Sigmoid colon (tissue), 7 donors: ENCODE results near the gene TRIM6. TPM values are rescaled to one million over a fixed set of nuclear protein-coding genes. Genes with fewer than 3 reads are reported as not detected.

Experiments used
- DNase-seq: peaks from one replicate; pipeline ENCODE4 v3.0.0-alpha.2; 2019
- H3K27ac ChIP-seq, 4 donors: fragments of 200-600 bp; sonication (generic); one replicate each; pipeline ENCODE4 v1.5.1; 2016 to 2019; ENCODE audit warnings: mild to moderate bottlenecking in 1 of 4
- H3K27me3 ChIP-seq, 3 donors: fragments of 200-600 bp; sonication (generic); one replicate each; pipeline ENCODE4 v1.5.1; 2019; ENCODE audit warnings: mild to moderate bottlenecking in 1 of 3
- H3K36me3 ChIP-seq, 4 donors: fragments of 200-600 bp; sonication (generic); one replicate each; pipeline ENCODE4 v1.5.1; 2016 to 2019
- H3K4me1 ChIP-seq, 4 donors: fragments of 200-600 bp; sonication (generic); one replicate each; pipeline ENCODE4 v1.5.1; 2017 to 2019
- H3K4me3 ChIP-seq, 4 donors: fragments of 200-600 bp; sonication (generic); one replicate each; pipeline ENCODE4 v1.5.1; 2017 to 2019; ENCODE audit warnings: mild to moderate bottlenecking in 2 of 4, moderate library complexity in 1 of 4
- H3K9me3 ChIP-seq, 4 donors: fragments of 200-600 bp in 3 of 4; sonication (generic) in 3 of 4; one replicate each; pipeline versions ENCODE4 v1.5.1 to v1.6.1; 2013 to 2019
- CTCF ChIP-seq, 4 experiments: fragments of 450-650 bp in 3 of 4; fragments of 200-600 bp in 1 of 4; IDR thresholded peaks; one replicate each; pipeline ENCODE4 v1.5.1; 2016 to 2019; ENCODE audit warnings: antibody characterized with exemption in 4 of 4, mild to moderate bottlenecking in 3 of 4, moderate library complexity in 2 of 4
- EP300 ChIP-seq, 4 donors: sonication (generic); formaldehyde crosslinking; IDR thresholded peaks; one replicate each; pipeline ENCODE4 v1.6.1; 2017; ENCODE audit warnings: antibody characterized with exemption in 4 of 4
- POLR2A ChIP-seq, 2 donors: fragments of 450-650 bp; IDR thresholded peaks; one replicate each; pipeline ENCODE4 v1.6.1; 2016; ENCODE audit warnings: antibody characterized with exemption in 2 of 2, mild to moderate bottlenecking in 2 of 2, moderate library complexity in 2 of 2
- POLR2AphosphoS5 ChIP-seq, 4 donors: sonication (generic); formaldehyde crosslinking; IDR thresholded peaks; one replicate each; pipeline ENCODE4 v1.6.1; 2017; ENCODE audit warnings: antibody characterized with exemption in 4 of 4
- WGBS, 2 donors: extraction: QIAGEN DNeasy Blood & Tissue Kit; methylation state at CpG; one replicate each; pipeline ENCODE4 v1.1.7; 2013; 5-methylcytosine and 5-hydroxymethylcytosine counted together
- intact Hi-C: fragments of 100-400 bp; cut with DNase I; formaldehyde crosslinking; loops from one replicate; pipeline ENCODE4 v1.15.1; 2023
- polyA plus RNA-seq, 3 donors: library from polyadenylated mRNA; stranded (reverse); fragments of 200-250 nt; gene quantifications; one replicate each; pipeline ENCODE4 v1.2.3, GENCODE V29; 2013
- total RNA-seq, 4 donors: library from RNA; depleted of rRNA; stranded (reverse); fragments of >200 nt; gene quantifications; one replicate each; pipeline ENCODE4 v1.1.0, GENCODE V29; 2016
- donor health status: healthy with polysubstance abuse.
- donor health status: Bipolar disorder and iron deficiency.
- donor health status: healthy.

The TRIM6 gene
- total and polyA plus RNA-seq, 7 donors = 0.60 to 5.5 (median 3.5) TPM

DNA sequence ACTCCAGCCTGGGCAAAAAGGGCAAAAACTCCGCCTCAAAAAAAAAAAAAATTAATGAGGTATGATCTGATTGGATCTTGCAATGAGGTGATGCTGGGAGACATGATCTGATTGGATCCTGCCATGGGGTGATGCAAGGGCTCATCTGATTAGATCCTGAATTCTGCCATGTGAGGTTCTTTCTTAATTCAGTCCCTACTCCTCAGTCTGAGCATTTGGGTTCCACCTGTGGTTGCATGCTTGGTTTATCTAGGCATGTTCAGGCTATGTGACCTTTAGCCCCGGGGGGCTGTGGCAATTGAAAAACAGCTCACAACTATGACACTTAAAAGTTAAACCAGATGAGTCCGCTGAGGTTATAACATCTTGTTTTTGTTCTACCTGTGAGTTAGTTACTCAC is 4.8 kb upstream of the TRIM6 start:
- no peak overlapping the region for H3K27ac ChIP-seq
- no peaks in the 10 kb centered on the region for H3K27me3 ChIP-seq
- H3K4me1 ChIP-seq = peaks cover 0 to 5% (median 2%) of the 10 kb centered on the region in 4 donors
- no peak overlapping the region for H3K4me3 ChIP-seq
- intact Hi-C loops = no loop called here
- no peaks in the 10 kb centered on the region for H3K9me3 ChIP-seq
- no peak for DNase-seq
- 60 to 90% methylated on average over 3 of the region's 3 CpGs for WGBS, 2 donors
- TF ChIP-seq POLR2A (IDR thresholded peaks at IDR 0.05) (no peak), EP300 (IDR thresholded peaks at IDR 0.05) (no peak), POLR2AphosphoS5 (IDR thresholded peaks at IDR 0.05) (no peak), CTCF (IDR thresholded peaks at IDR 0.05) (no peak)
- no peaks in the 10 kb centered on the region for H3K36me3 ChIP-seq

GRCh38 chr11:5592615-5593014 is 3.8 kb upstream of the TRIM6 start:
- intact Hi-C loops = no loop called here
- TF ChIP-seq POLR2A (IDR thresholded peaks at IDR 0.05) = no peak
- TF ChIP-seq CTCF (IDR thresholded peaks at IDR 0.05) = no peak
- TF ChIP-seq EP300 (IDR thresholded peaks at IDR 0.05) = no peak
- TF ChIP-seq POLR2AphosphoS5 (IDR thresholded peaks at IDR 0.05) = no peak
- Histone ChIP-seq H3K27ac (no peak overlapping the region), H3K9me3 (no peaks in the 10 kb centered on the region), H3K27me3 (no peaks in the 10 kb centered on the region), H3K36me3 (no peaks in the 10 kb centered on the region), H3K4me1 (peaks cover 0 to 15% (median 12%) of the 10 kb centered on the region in 4 donors), H3K4me3 (no peak overlapping the region)
- 82 to 93% methylated on average over 5 of the region's 5 CpGs for WGBS, 2 donors
- no peak for DNase-seq

- intact Hi-C loops = no loop called here
- Histone ChIP-seq H3K36me3 (no peaks in the 10 kb centered on the region), H3K4me1 (peaks cover 0 to 20% (median 17%) of the 10 kb centered on the region in 4 donors), H3K27me3 (no peaks in the 10 kb centered on the region), H3K4me3 (no peak overlapping the region), H3K27ac (no peak overlapping the region), H3K9me3 (no peaks in the 10 kb centered on the region)
- no peak for DNase-seq
- TF ChIP-seq EP300 (IDR thresholded peaks at IDR 0.05) (no peak), POLR2AphosphoS5 (IDR thresholded peaks at IDR 0.05) (no peak), POLR2A (IDR thresholded peaks at IDR 0.05) (no peak), CTCF (IDR thresholded peaks at IDR 0.05) (no peak)
- 69 to 73% methylated on average over 1 of the region's 1 CpG for WGBS, 2 donors
These were observed 3.3 kb upstream of the TRIM6 start for GRCh38 chr11:5593146-5593545.

GRCh38 chr11:5597953-5598352 is 1.5 kb downstream of the TRIM6 start:
- intact Hi-C loops = loop anchor here (2.0 kb wide), 1 partner anchor 87 kb away; the partner anchor contains the start of gene TRIM5
- WGBS, 2 donors = 74 to 84% methylated on average over 3 of the region's 3 CpGs
- peak overlapping the region in 1 of 4 donors; percentile 50 for H3K4me3 ChIP-seq

More at GRCh38 chr11:5597953-5598352, 1.5 kb downstream of the TRIM6 start:
- no peaks in the 10 kb centered on the region for H3K9me3 ChIP-seq
- DNase-seq = no peak
- peaks cover 0 to 40% (median 32%) of the 10 kb centered on the region in 4 donors for H3K4me1 ChIP-seq
- no peak for TF ChIP-seq POLR2A (IDR thresholded peaks at IDR 0.05)
- no peak for TF ChIP-seq EP300 (IDR thresholded peaks at IDR 0.05)
- no peak for TF ChIP-seq POLR2AphosphoS5 (IDR thresholded peaks at IDR 0.05)
- TF ChIP-seq CTCF (IDR thresholded peaks at IDR 0.05) = no peak
- no peaks in the 10 kb centered on the region for H3K27me3 ChIP-seq
- peak overlapping the region in 3 of 4 donors; percentile 70 to 81 (median 72) for H3K27ac ChIP-seq
- no peaks in the 10 kb centered on the region for H3K36me3 ChIP-seq
